HG03039 (cell line): ENCODE results near the gene CNTNAP5.

ENCODE experiments used
- ATAC-seq: cut with Tn5 transposase; IDR thresholded peaks from one replicate; pipeline ENCODE4 v1.9.1; 2021; ENCODE audit warnings: mild to moderate bottlenecking, moderate library complexity; ENCODE audit not compliant: unreplicated experiment

Gene CNTNAP5

DNA sequence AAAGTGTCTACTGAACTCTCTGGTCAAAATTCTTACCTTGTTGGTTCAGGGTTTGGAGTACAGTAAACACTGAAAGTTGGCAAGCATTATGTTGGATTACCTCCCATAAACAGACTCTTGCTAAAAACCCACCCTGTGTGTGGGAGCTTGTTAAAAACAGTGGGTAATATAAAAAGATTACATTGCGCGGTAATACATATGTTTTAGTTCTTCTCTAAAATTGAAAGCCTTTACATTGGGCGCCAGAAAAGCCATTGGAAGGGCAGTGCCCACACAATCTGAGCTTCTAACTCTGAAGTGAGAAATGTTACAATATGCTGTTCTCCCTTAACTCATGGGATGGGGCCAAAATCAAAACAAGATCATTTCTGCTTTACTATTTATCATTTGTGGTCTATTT lies 510.7 kb downstream of the CNTNAP5 start:
- ATAC-seq, result no peak

DNA sequence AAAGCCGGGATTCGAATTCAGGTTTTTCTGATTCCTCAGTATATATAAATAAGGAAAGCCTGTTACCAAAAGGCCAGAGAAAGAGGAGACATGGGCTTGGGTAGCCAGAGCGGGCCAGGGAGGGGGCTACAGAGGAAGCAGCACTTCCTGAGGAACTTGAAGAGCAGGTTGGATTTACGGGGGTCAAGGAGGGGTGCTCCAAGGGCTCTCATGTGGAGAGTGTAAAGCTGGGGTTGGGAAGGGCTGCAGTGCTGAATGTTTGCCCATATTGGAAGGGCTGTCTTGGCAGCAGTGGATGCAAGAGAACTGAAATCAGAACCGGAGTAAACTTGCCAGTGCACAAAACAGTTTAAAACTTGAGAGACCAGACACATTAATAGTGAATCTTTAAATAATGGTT lies 511.5 kb downstream of the CNTNAP5 start:
- no peak for ATAC-seq

DNA sequence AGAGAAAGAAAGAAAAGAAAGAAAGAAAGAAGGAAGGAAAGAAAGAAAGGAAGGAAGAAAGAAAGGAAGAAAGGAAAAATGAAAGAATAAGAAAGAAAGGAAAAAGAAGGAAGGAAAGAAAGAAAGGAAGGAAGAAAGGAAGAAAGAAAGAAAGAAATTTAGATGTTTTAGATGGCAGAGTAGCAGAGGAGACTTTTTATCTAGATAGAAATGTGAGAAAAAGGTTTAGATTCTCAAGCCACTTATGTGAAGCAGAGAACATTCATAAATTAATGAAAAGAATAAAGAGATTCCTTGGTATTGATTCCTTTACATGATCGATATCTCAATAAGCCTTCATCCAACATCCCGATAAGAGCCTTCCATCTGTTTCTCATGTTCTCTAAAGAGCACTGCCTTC lies 513.5 kb downstream of the CNTNAP5 start:
- no peak for ATAC-seq

DNA sequence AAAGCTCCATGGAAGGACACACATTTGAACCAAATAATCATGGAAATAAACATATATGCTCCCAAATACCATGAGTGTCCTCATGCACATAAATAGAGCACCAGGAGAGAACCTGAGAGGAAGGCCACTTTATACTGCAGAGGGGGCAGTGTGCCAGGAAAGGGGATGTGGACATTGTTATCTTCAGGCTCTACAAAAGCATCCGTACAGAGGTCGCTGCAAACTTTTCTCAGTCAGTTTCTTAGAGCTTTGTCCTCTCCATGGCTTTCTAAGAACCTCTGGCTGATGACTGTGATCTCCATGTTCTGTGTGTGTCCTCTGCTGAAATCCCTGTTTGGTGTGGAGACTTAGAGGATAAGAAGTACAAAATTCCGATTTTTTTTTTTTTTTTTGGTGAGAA lies 515.7 kb downstream of the CNTNAP5 start:
- ATAC-seq, result no peak

DNA sequence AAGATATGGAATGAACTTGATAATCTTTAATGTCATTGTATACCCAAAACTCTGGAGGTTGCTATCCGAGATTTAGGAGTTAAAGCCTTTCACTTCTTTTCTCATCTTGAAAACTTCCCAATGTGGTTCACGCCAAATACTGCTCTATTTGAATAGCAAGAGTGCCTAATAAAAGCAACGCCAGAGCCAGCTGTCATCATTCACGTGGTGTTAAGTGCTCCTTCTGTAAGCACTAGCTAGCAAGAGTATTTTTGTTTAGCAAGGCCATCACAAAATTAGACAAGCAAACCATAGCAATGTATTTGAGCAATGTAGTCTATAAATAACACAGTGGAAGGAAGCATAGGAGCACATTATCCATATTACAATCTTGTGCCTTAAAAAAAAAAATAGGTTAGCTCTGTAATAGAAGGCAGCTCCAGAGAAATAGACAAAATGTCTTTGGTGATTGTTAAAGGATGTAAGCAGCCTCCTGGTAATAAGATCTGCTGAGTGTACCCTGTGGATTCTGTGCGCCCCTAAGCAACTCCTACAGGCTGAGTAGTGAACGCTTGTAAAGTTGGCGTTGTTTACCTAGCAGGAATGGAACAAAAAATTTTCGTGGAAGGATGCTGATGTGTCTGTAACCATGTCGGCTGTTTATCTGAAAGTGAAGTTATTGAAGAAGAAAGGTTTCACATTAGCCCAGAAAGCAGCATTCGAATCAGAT lies 518.0 kb downstream of the CNTNAP5 start:
- no peak for ATAC-seq

DNA sequence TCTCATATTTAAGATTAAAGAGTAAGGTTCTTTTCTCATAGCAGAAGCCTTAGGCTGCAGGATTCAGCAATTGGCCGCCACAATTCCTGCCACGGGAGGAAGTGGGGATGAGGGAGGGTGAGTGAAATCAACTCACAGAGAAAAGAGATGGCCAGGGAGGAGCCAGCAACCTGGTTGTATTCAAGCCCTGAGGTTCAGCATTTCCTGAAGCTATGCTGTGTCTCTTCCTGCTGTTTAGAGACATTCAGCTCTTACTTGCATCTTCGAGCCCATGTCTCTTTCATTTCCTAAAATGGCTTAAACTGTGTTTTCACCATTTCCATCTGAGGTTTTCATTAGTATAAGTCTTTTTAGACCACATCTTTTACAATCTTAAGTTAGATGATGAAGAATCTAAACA lies 522.6 kb downstream of the CNTNAP5 start:
- no peak for ATAC-seq

DNA sequence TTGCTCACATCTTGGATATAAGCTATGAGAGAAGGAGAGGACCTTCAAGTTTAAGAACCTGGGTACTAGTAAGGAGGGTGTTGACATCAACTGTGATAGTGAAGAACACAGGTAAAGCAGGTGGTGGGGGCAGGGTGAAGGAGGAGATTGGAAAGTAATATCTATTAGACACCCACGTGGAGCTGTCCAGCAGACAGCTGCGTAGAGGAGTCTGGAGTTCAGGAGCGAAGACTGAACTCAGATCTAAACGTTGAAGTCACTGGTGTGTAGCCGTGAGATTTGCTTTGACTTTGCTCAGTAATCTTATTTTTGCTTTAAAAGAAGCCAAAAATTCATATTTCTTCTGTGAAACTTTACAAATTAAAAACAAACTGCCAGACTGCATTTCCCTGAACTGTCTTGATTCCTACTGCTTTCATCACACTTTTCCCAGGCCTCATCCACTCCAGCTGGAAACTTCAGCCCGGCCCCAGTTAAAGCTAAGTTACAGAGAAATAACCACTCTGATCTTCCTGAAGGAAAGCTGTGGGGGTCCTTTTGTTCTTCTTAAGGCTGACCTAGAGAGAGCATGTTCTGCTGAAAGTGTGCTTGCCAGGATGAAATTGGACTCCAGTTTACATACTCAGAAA lies 533.3 kb downstream of the CNTNAP5 start:
- no peak for ATAC-seq

DNA sequence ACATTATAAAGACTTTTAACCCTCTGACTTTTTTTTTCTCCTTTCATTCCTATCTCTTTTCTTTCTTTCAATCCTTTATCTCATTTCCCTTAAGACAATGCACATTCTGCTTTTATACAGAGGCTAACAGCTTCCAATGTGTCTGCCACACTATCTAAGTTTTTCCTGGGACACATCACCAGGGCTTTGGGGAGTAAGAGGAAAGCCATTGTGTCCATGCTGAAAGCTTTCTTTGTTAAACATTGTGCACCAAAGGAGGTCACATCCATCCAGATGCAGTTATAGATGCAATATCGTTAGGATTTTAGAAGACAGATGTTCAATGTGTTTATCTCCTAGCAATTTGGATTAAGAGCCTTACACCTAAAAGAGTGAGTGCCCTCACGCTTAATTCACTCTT lies 534.1 kb downstream of the CNTNAP5 start:
- ATAC-seq, result no peak

DNA sequence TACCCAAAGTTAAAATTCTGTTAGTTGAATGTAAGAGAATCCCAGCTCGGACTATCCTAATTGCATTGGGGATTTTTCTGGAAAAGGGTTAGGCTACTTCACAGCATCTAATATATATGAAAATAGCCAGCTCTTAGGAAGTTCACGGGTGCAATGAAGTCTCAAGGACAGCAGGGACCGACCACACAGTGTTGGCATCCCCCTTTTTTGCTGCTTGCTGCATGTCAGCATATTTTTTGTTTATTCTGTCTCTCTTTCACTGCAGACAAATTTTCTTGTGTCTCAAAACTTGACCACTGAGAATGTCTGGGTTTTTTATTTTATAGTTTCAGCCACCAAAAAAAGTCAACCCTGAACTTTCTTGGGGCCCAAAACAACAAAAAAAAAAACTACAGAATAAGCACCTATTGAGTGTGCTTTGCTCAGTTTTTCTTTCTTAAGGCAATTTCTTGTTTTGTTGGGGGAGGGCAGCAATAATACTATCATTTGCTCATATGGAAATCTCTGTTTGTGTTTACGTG lies 535.6 kb downstream of the CNTNAP5 start:
- no peak for ATAC-seq

DNA sequence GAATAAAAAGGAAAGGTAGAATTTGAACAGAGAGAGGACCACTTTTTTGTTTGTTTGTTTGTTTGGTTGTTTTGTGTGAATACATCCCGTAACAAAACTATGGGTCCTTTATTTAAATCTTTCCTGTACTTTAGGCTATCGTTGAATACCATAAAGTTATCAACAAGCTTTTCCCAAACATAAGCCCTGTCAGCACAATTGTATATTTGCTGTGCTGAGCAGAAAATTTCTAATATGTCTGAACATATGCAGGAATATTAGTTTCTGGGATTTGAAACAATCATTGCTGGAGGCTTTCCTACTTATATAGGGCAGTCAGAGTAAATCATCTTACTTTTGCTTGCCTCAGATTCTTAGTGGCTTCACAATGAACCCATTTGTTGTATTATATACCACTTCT lies 536.4 kb downstream of the CNTNAP5 start:
- no peak for ATAC-seq

DNA sequence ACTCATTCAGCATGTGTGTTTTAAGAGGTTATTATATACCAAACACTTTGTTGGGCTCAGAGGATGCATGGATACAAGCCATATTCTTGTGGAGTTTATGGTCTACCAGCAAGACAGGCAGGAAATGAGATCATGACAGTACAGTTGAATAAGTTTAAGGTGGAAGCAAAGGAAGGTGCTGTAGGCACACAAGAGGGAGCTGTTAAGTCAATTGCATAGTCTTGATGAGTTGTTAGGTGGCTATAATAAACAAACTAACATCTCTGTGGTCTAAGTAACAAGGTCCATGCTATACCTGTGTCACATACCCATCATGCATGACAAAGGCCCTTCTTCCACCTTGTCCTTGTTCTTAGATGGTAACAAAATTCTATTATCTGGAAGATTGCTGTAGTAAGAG lies 538.3 kb downstream of the CNTNAP5 start:
- no peak for ATAC-seq

DNA sequence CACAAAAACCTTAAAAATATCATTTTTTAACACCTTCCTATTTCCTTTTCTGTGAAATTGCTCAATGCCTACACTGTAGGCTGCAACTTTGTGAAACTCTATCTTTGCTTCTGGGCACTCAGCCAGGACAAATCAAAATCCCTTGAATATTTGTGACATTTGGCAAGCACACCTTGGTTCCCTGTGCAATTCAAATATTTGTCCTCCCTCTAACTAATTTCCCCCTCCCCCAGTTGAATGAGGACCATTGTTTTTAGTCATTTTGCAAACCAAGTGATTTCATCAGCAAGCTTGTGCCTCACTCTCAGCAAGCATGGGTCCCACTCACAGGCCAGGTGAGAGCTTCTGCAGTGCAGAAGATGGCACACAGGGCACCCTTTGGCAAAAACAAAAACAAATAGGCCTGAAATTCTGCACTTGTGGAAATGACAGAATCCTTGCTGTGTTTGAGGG lies 541.5 kb downstream of the CNTNAP5 start:
- no peak for ATAC-seq

DNA sequence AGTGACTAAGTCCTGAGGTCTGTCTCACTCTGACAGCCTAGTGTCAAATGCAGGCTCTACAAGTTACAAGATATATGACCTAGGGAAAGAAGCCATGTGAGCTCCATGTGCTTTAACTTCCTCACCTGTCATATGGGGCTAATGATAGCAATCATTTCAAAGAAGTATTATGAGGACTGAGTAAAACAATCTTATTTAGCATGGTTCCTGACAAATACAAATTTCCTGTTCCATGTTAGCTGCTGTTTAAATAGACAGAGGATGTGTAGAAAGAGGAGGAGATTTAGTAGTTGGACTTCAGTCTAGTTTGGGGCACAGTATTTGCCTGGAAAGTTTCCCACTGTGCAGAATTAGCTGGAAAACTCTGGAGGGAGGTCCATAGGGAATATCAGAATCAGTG lies 545.8 kb downstream of the CNTNAP5 start:
- ATAC-seq, result no peak

DNA sequence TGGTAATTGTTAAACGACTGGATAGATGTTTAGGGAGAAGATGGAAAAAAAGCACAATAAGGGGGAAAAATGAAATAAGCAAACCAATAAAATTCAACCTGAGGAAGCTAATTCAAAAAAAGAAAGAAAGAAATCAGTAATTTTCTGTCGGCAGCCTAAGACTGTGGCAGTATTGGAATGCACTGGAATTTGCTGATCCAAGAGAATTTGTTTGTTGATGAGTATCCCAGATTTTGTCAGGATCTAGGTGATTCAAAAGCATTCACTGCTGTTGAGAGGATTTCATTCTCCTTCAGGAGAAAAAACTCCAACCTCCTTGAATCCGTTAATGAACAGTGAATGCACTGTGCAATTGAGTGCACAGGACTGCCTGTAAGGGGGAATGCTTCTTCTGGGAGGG lies 546.7 kb downstream of the CNTNAP5 start:
- ATAC-seq, result no peak

DNA sequence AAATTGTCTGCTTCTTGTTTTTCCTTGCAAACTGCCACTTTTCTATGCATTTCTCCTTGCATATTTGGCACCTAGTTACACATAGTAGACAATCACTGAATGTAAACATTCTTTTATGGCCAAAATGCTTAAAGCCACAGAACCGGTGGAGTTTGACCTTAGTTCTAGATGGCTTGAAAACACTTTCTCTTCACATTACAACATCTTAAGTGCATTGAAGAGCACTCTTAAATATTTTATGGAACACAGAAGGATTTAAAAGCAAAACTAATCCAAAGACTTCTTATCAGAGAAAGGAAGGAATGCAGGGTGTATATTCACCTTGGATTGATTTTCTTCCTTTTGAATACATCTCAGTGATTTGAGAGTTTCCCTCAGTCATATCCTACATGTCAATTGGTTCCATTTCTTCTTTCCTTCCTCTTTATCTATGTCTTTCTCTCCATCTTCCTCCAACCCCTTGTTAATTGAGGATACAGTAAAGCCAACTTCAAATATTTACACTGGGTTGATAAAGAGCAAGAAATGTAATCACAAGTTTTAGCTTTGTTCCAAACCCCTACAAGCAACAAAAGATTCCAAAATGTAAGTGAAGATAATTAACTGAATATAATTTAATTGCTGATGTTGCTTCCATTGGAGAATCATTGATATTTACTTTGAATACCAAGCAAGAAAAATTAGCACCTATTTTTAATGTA lies 548.0 kb downstream of the CNTNAP5 start:
- ATAC-seq, result no peak

DNA sequence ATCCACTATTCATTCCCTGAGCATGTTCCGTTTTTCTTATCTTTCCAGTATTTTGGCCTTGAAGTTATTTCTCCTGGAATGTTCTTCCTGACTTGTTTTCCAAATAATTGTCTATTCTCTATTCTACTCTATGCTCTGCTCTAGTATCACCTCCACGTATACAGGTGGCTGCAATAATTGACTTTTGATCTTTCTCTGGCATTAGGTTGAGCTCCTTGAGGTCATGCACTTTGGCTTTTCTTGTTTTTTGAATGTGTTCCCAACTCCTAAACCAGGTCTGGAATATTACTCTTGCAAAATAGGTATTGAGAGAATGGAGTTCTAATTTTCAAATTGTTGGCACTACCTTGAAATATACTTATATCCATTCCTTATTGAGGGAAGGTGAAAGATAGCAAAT lies 550.4 kb downstream of the CNTNAP5 start:
- ATAC-seq, result no peak

DNA sequence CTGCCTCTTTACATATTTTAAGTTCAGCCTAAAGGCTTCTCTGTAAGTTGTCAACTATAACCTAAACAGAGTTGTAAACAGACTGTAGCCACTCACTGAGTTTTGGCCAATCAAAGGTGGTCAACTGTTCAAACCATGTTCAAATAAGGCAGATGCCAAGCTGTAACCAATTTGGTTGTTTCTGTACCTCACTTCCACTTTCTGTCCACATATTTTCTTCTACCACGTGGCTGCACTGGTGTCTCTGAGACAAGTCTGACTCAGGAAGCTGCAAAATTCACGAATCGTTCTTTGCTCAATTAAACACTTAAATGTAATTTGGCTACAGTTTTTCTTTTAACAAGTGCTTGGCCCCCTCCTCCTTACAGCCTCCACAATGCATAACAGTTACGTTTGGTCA lies 555.2 kb downstream of the CNTNAP5 start:
- ATAC-seq, result no peak

DNA sequence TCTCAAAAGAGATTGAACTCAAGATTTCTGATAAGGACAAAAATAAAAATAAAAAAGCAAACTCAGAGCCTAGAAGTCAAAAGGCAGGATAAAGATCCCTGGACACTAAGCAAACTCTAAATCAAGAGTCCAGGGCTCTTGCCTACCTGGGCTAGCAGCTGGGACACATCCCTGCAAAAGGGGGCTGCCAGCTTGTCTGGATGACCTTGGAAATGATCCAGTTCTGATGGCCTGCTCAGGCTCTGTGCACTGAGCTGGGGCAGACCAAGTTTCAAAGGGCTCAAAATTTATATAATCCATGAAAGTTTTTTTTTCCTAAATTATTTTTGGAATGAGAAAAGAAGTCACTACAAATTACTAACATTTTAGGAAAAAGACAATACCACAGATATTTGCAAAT lies 557.3 kb downstream of the CNTNAP5 start:
- ATAC-seq, result no peak

DNA sequence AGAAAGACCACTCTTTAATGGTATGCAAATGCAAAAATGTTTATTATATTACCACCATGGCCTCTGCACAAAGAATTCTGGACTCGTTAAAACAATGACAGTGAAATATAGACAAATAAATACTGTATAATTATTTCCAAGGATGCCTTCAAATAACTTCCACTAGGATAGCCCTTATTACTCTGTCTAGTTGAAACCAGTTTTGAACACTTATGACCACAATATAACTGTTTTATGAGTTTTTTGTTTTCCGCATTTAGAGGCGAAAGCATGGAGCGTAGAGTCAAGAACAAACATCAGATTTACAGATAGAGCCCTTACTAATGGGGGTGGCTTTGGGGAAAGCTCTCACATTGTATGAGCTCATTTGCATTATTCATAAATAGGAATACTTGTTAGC lies 559.5 kb downstream of the CNTNAP5 start:
- ATAC-seq, result no peak

DNA sequence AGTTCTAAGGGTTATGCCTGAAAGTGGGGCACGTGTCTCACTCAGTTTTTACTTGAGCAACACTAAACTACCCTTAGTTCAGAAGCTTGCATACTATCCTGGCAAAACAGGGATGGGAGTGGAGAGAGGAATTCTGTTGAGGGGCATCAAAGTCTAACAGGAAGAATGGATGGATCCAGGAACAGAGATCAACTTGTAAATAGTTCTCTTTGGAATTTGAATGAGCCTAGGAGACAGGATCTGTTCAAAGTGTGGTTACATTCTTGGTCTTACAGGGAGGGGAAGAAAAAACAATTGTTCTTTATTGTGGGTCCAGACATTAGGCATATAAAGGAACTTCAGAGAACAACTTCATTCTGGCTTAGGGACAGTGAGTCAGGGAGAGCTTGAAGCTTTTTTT lies 560.2 kb downstream of the CNTNAP5 start:
- no peak for ATAC-seq

DNA sequence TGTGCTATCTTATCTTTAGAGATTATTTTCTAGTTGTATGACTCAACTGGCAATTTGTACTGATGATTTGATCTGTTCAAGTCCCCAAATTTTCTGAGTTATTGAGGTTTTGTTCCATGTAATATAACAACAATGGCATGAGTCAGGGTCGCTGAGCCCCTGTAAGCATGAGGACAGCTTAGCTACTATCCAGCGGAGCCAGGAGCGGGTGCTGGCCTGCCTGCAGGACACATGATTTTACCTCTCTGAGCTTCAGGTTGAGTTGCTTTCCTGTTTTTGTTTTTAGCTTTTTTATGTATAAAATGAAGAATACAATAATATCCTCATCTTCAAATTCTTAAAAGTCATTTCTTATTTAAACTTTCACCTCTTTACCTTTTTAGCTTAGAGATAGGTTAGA lies 561.1 kb downstream of the CNTNAP5 start:
- ATAC-seq, result no peak

DNA sequence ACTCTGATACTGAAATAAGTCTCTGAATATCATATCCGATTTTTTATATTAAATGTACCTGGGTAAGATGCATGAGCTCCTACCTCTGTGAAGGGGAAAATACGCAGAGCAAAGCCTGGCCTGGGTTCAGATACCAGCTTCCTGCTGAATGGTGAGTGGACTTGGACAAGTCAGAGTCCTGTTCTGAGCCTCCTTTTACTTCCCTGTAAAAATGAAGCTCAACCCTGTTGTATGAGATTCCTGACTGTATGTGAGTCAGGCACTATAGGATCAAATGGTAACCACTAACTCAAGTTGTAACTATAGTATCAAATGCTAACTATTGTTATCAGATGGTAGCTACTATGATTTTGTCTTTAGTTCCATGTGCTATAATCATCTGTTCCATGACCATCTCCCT lies 561.7 kb downstream of the CNTNAP5 start:
- no peak for ATAC-seq
